ENCODE measurements around the gene EIF3K. TPM values are rescaled to one million over a fixed set of nuclear protein-coding genes. Genes with fewer than 3 reads are reported as not detected.

EIF3K gene
- total RNA-seq, 1 experiment from 2014 or later, result 414 TPM

GRCh38 chr19:38619361-38620174 is 580 bp downstream of the EIF3K start:
- TF ChIP-seq EZH2phosphoT487 (IDR thresholded peaks at IDR 0.05; ENCODE audit: borderline replicate concordance, low read length) (no peak), CTCF (conservative IDR thresholded peaks at IDR 0.05; ENCODE audit: low read depth, low read length) (no peak), EZH2 (IDR thresholded peaks at IDR 0.05; ENCODE audit: low read length, unreplicated experiment) (no peak)
- H3K4me3 ChIP-seq (ENCODE audit: low read length), result peak overlapping the region; percentile 92
- peak overlapping the region; percentile 99 for H3K4me2 ChIP-seq (ENCODE audit: low read length)
- no peaks in the 10 kb centered on the region for H3K27me3 ChIP-seq (ENCODE audit: low read length)
- H3K36me3 ChIP-seq (ENCODE audit: low read depth, low read length), result peaks cover 4% of the 10 kb centered on the region
- TSS peak; percentile 80 for BruUV-seq (replicated peaks)
- peak overlapping the region; percentile 98 for H3K9ac ChIP-seq (ENCODE audit: low read length)
- peak overlapping the region; percentile 52 for H2AFZ ChIP-seq (ENCODE audit: low read length)
- H3K9me2 ChIP-seq (replicated peaks; ENCODE audit: low read length), result no peaks in the 10 kb centered on the region
- ChIA-PET POLR2A (ENCODE audit: unreplicated experiment) (interaction anchor here (0.6 to 1.0 kb wide), 3 partner anchors 9 to 311 kb away, joined by 3 to 12 read pairs (median 4); partner anchors contain the start of genes MRPS12 and SARS2), CTCF (interaction anchor here (1.2 to 1.9 kb wide), 2 partner anchors 15 to 217 kb away, joined by 7 to 17 read pairs; partner anchors contain the start of gene FAM98C)
- peak overlapping the region; percentile 62 for H3K27ac ChIP-seq (ENCODE audit: low read length)
- intact Hi-C loops (cut with micrococcal nuclease), result no loop called here
- peak; percentile 4; the same call in 1 of the 2 replicates for ATAC-seq
- H4K20me1 ChIP-seq (ENCODE audit: low read length), result no peaks in the 10 kb centered on the region
- H3K79me2 ChIP-seq (ENCODE audit: low read length), result peaks cover 24% of the 10 kb centered on the region
- H3K4me1 ChIP-seq (ENCODE audit: insufficient read depth, low read length), result peaks cover 14% of the 10 kb centered on the region
- no peak for DNase-seq
- no peaks in the 10 kb centered on the region for H3K9me3 ChIP-seq (ENCODE audit: low read length)
- H3F3A ChIP-seq (ENCODE audit: low read length, unreplicated experiment), result no peaks in the 10 kb centered on the region

GRCh38 chr19:38624822-38625221 is 5.8 kb downstream of the EIF3K start:
- no peak for ATAC-seq
- ChIA-PET POLR2A (ENCODE audit: unreplicated experiment) (no interaction called here), CTCF (no interaction called here)
- intact Hi-C loops (cut with micrococcal nuclease), result no loop called here
- H3K36me3 ChIP-seq (ENCODE audit: low read depth, low read length), result peaks cover 7% of the 10 kb centered on the region
- no peaks in the 10 kb centered on the region for H4K20me1 ChIP-seq (ENCODE audit: low read length)
- TF ChIP-seq EZH2phosphoT487 (IDR thresholded peaks at IDR 0.05; ENCODE audit: borderline replicate concordance, low read length) (no peak), CTCF (conservative IDR thresholded peaks at IDR 0.05; ENCODE audit: low read depth, low read length) (no peak), EZH2 (IDR thresholded peaks at IDR 0.05; ENCODE audit: low read length, unreplicated experiment) (no peak)
- no TSS peak for BruUV-seq (replicated peaks)
- H3K9me3 ChIP-seq (ENCODE audit: low read length), result no peaks in the 10 kb centered on the region
- peaks cover 6% of the 10 kb centered on the region; the same call in 1 of the 2 replicates for H3K4me1 ChIP-seq (ENCODE audit: insufficient read depth, low read length)
- H3K9me2 ChIP-seq (replicated peaks; ENCODE audit: low read length), result no peaks in the 10 kb centered on the region
- H3K79me2 ChIP-seq (ENCODE audit: low read length), result peaks cover 15% of the 10 kb centered on the region
- H3K27ac ChIP-seq (ENCODE audit: low read length), result no peak overlapping the region
- H3K4me3 ChIP-seq (ENCODE audit: low read length), result no peak overlapping the region
- H3K4me2 ChIP-seq (ENCODE audit: low read length), result no peak overlapping the region
- no peak overlapping the region for H2AFZ ChIP-seq (ENCODE audit: low read length)
- H3K9ac ChIP-seq (ENCODE audit: low read length), result no peak overlapping the region
- no peaks in the 10 kb centered on the region for H3K27me3 ChIP-seq (ENCODE audit: low read length)
- H3F3A ChIP-seq (ENCODE audit: low read length, unreplicated experiment), result no peaks in the 10 kb centered on the region
- no peak for DNase-seq

GRCh38 chr19:38626401-38626800 is 7.4 kb downstream of the EIF3K start:
- H3F3A ChIP-seq (ENCODE audit: low read length, unreplicated experiment), result no peaks in the 10 kb centered on the region
- no peak overlapping the region for H3K27ac ChIP-seq (ENCODE audit: low read length)
- H4K20me1 ChIP-seq (ENCODE audit: low read length), result no peaks in the 10 kb centered on the region
- 0 out of 2 replicates have a peak, but pooled peaks cover 2% of the 10 kb centered on the region for H3K79me2 ChIP-seq (ENCODE audit: low read length)
- H3K4me3 ChIP-seq (ENCODE audit: low read length), result no peak overlapping the region
- no peak overlapping the region for H3K4me2 ChIP-seq (ENCODE audit: low read length)
- H3K27me3 ChIP-seq (ENCODE audit: low read length), result no peaks in the 10 kb centered on the region
- ATAC-seq (no peak), DNase-seq (no peak)
- no peak overlapping the region for H3K9ac ChIP-seq (ENCODE audit: low read length)
- no peaks in the 10 kb centered on the region for H3K4me1 ChIP-seq (ENCODE audit: insufficient read depth, low read length)
- H2AFZ ChIP-seq (ENCODE audit: low read length), result no peak overlapping the region
- CTCF ChIA-PET, result no interaction called here
- intact Hi-C loops (cut with micrococcal nuclease), result no loop called here
- POLR2A ChIA-PET (ENCODE audit: unreplicated experiment), result no interaction called here
- BruUV-seq (replicated peaks), result no TSS peak
- no peaks in the 10 kb centered on the region for H3K9me3 ChIP-seq (ENCODE audit: low read length)
- H3K36me3 ChIP-seq (ENCODE audit: low read depth, low read length), result peaks cover 9% of the 10 kb centered on the region
- H3K9me2 ChIP-seq (replicated peaks; ENCODE audit: low read length), result no peaks in the 10 kb centered on the region
- no peak for TF ChIP-seq EZH2 (IDR thresholded peaks at IDR 0.05; ENCODE audit: low read length, unreplicated experiment)
- TF ChIP-seq EZH2phosphoT487 (IDR thresholded peaks at IDR 0.05; ENCODE audit: borderline replicate concordance, low read length), result no peak
- TF ChIP-seq CTCF (conservative IDR thresholded peaks at IDR 0.05; ENCODE audit: low read depth, low read length), result no peak

Data from PC-3 (cell line).